GM12878 (cell line): ENCODE measurements around the gene DSG4. TPM values are rescaled to one million over a fixed set of nuclear protein-coding genes. Genes with fewer than 3 reads are reported as not detected.

Experiments
- ATAC-seq: fragments of 200-7000 bp; cut with Tn5 transposase; 3 replicates; pipeline ENCODE4 v1.9.1; 2020; ENCODE audit warnings: mild to moderate bottlenecking, moderate library complexity
- BruUV-seq: library from RNA; stranded (reverse); fragments of 400-500 nt; replicated peaks from 2 replicates; lab custom pipeline; 2021; lab: Mats Ljungman, UMichigan
- CTCF ChIA-PET: fragments of 300-600 bp; sonication (Branson Sonifier 250); formaldehyde crosslinking; extraction: SDS; loops from one replicate; lab custom pipeline; 2021; ENCODE audit warnings: inconsistent platforms; lab: Yijun Ruan, JAX
- POLR2A ChIA-PET: fragments of 350-600 bp; formaldehyde crosslinking; extraction: SDS; loops from one replicate; lab custom pipeline; 2021; ENCODE audit warnings: inconsistent platforms; lab: Charles Lee
- RAD21 ChIA-PET: fragments of 300-600 bp; sonication (Branson Sonifier 250); formaldehyde crosslinking; loops from one replicate; lab custom pipeline; 2023; ENCODE audit warnings: antibody characterized with exemption; ENCODE audit not compliant: unreplicated experiment; lab: Charles Lee
- SMC1A ChIA-PET: fragments of 300-600 bp; sonication (Branson Sonifier 250); formaldehyde crosslinking; loops from one replicate; lab custom pipeline; 2023; ENCODE audit not compliant: unreplicated experiment, uncharacterized antibody; lab: Charles Lee
- DNase-seq: peaks from one replicate; pipeline ENCODE4 v3.0.0-alpha.2; 2011; ENCODE audit warnings: low read depth, low spot score
- FAIRE-seq: peaks from 3 replicates; lab custom pipeline; 2011; peaks lifted over from hg19 to GRCh38; lab: Jason Lieb, UNC
- H2AFZ ChIP-seq: 2 replicates; pipeline ENCODE4 v1.6.0; 2011; ENCODE audit warnings: low read depth, low read length, control low read depth; ENCODE audit not compliant: control insufficient read depth
- H3K27ac ChIP-seq: 2 replicates; pipeline ENCODE4 v1.5.1; 2011; ENCODE audit warnings: control low read depth; ENCODE audit not compliant: control insufficient read depth, insufficient read depth
- H3K27me3 ChIP-seq, 2 experiments: replicated peaks in 1 of 2; 2 replicates each; pipeline versions ENCODE4 v1.6.0 to v1.6.1; 2011; ENCODE audit warnings: low read length in 1 of 2; ENCODE audit not compliant: control insufficient read depth in 2 of 2, insufficient read depth in 2 of 2
- H3K36me3 ChIP-seq, 2 experiments: 2 replicates each; pipeline ENCODE4 v1.5.1; 2011; ENCODE audit warnings: low read length in 1 of 2; ENCODE audit not compliant: control insufficient read depth in 2 of 2, insufficient read depth in 2 of 2
- H3K4me1 ChIP-seq: 2 replicates; pipeline ENCODE4 v1.6.1; 2011; ENCODE audit warnings: mild to moderate bottlenecking, low read length, moderate library complexity, mixed read lengths; ENCODE audit not compliant: control insufficient read depth, insufficient read depth
- H3K4me2 ChIP-seq: 2 replicates; pipeline ENCODE4 v1.6.0; 2011; ENCODE audit warnings: control low read depth; ENCODE audit not compliant: control insufficient read depth, insufficient read depth
- H3K4me3 ChIP-seq: fragments of 200-600 bp; sonication (generic); 2 replicates; pipeline ENCODE4 v1.5.1; 2016
- H3K79me2 ChIP-seq: 2 replicates; pipeline ENCODE4 v1.6.0; 2011; ENCODE audit warnings: low read length; ENCODE audit not compliant: control insufficient read depth, insufficient read depth
- H3K9ac ChIP-seq: 2 replicates; pipeline ENCODE4 v1.8.0; 2011; ENCODE audit warnings: low read length, control low read depth, mixed read lengths; ENCODE audit not compliant: control insufficient read depth, insufficient read depth
- H3K9me3 ChIP-seq: replicated peaks from 3 replicates; pipeline ENCODE4 v1.5.1; 2011; ENCODE audit warnings: mild to moderate bottlenecking, low read length; ENCODE audit not compliant: control insufficient read depth, insufficient read depth
- H4K20me1 ChIP-seq: 2 replicates; pipeline ENCODE4 v1.6.0; 2011; ENCODE audit not compliant: control insufficient read depth, insufficient read depth
- BRCA1 ChIP-seq: IDR thresholded peaks from 2 replicates; pipeline ENCODE4 v1.6.1; 2011; ENCODE audit warnings: low read depth, low read length, improper control_type of control experiment
- CBFB ChIP-seq: IDR thresholded peaks from 2 replicates; pipeline ENCODE4 v1.6.1; 2016; ENCODE audit warnings: antibody characterized with exemption, low read depth
- CEBPB ChIP-seq, 2 experiments: fragments of 150-350 bp in 1 of 2; IDR thresholded peaks; 2 replicates each; pipeline ENCODE4 v1.6.1; 2012 to 2014; ENCODE audit warnings: low read depth in 2 of 2, low read length in 2 of 2, borderline replicate concordance in 1 of 2, inconsistent platforms in 1 of 2
- ELK1 ChIP-seq: IDR thresholded peaks from 2 replicates; pipeline ENCODE4 v1.6.1; 2012; ENCODE audit warnings: low read depth, low read length, improper control_type of control experiment
- HDAC2 ChIP-seq: fragments of 200-600 bp; sonication (generic); IDR thresholded peaks from 2 replicates; pipeline ENCODE4 v1.6.1; 2017
- SMC3 ChIP-seq: IDR thresholded peaks from 2 replicates; pipeline ENCODE4 v1.6.1; 2011; ENCODE audit warnings: low read length, improper control_type of control experiment, borderline replicate concordance
- TARDBP ChIP-seq: IDR thresholded peaks from 2 replicates; pipeline ENCODE4 v1.6.1; 2016; ENCODE audit warnings: borderline replicate concordance
- ZBTB11 ChIP-seq: fragments of 450-650 bp; formaldehyde crosslinking; IDR thresholded peaks from 2 replicates; pipeline ENCODE4 v1.5.0; 2022; ENCODE audit warnings: mild to moderate bottlenecking, missing genetic modification characterization
- WGBS: methylation state at CpG from one replicate; pipeline ENCODE4 v1.1.6; 2016; ENCODE audit warnings: low lambda C conversion rate; ENCODE audit not compliant: insufficient replicate concordance, insufficient coverage; ENCODE audit errors: missing lambda C conversion rate; 5-methylcytosine and 5-hydroxymethylcytosine counted together
- in situ Hi-C: fragments of 300-500 bp; cut with MboI; formaldehyde crosslinking; loops from 9 replicates; pipeline ENCODE4 v1.14.3; 2018; ENCODE audit warnings: mixed read lengths
- intact Hi-C: fragments of 100-400 bp; cut with micrococcal nuclease; formaldehyde crosslinking; loops from one replicate; pipeline ENCODE4 v1.14.2; 2022; ENCODE audit not compliant: unreplicated experiment
- polyA plus RNA-seq, 11 experiments: library from polyadenylated mRNA; depleted of rRNA in 4 of 11; unstranded in 6 of 11; stranded (reverse) in 5 of 11; fragments of >200 nt; fragmentation: Nextera tagmentation in 4 of 11; fragmentation: Illumina TruSeq in 1 of 11; extraction: Ambion mirVana in 4 of 11; extraction: Trizol in 1 of 11; gene quantifications; 1 replicate in 1 of 11; 2 replicates in 10 of 11; pipeline versions ENCODE4 v1.2.1 to v1.2.3, GENCODE V29; 2011 to 2016; ENCODE audit warnings: inconsistent platforms in 2 of 11, missing spikeins in 2 of 11, low read depth in 1 of 11
- total RNA-seq, 4 experiments: library from RNA; depleted of rRNA in 3 of 4; stranded (reverse); fragments of >200 nt in 3 of 4; fragmentation: Illumina TruSeq in 1 of 4; extraction: Trizol in 1 of 4; gene quantifications; 2 replicates each; pipeline versions ENCODE4 v1.2.1 to v1.2.3, GENCODE V29; 2013 to 2021
- TF ChIP-seq, protein P1 (sequence below): fragments of 450-650 bp; IDR thresholded peaks from 2 replicates; pipeline ENCODE4 v1.6.1; 2014; ENCODE audit warnings: mild to moderate bottlenecking

The DSG4 gene
- total and polyA plus RNA-seq, 10 of the 15 experiments (the other 5 are each of a cell fraction or from before 2014, with no cell fraction given): 0.07 to 0.59 (median 0.17) TPM; not detected in 1

- Histone ChIP-seq H3K9me3 (no peaks in the 10 kb centered on the region), H3K4me3 (no peak overlapping the region), H3K9ac (no peak overlapping the region), H4K20me1 (no peaks in the 10 kb centered on the region), H3K4me1 (no peaks in the 10 kb centered on the region), H3K36me3 (no peaks in the 10 kb centered on the region), H3K79me2 (no peaks in the 10 kb centered on the region), H2AFZ (no peak overlapping the region), H3K27ac (no peak overlapping the region), H3K4me2 (no peak overlapping the region), H3K27me3 (no peaks in the 10 kb centered on the region)
- ChIA-PET POLR2A (no interaction called here), SMC1A (no interaction called here), CTCF (interaction anchor here (0.8 to 1.7 kb wide), 4 partner anchors 31 to 302 kb away, joined by 3 to 4 read pairs (median 4); no protein-coding TSS in a partner anchor), RAD21 (no interaction called here)
- 79% methylated on average over 6 of the region's 6 CpGs for WGBS
- ATAC-seq (no peak), DNase-seq (no peak), FAIRE-seq (no peak)
- in situ Hi-C loops (loop anchor here (10.0 kb wide), 1 partner anchor 135 kb away; no protein-coding TSS in a partner anchor), intact Hi-C loops (loop anchor here (10.0 kb wide), 1 partner anchor 555 kb away; no protein-coding TSS in a partner anchor)
- TF ChIP-seq HDAC2: no peak
- no TSS peak for BruUV-seq
Measured at GRCh38 chr18:31420032-31420431, 43.5 kb downstream of the DSG4 start.

DNA sequence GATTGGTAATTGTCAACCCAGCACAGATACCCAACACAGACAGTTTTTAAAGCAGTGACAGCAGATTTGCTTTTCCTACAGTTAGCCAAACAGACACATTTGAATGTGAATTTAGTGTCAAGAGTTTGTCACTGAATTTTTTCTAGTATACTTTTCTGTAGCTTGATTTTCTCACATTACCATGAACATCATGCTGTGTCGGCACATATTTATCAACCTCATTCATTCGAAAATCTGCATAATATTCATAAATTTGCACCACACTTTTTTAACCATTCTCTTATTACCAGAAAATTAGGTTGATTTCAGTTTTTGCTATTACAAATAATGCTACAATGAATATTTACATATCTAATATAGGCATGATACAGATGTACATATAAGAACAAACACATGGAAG lies 43.9 kb downstream of the DSG4 start:
- no peak overlapping the region for H2AFZ ChIP-seq
- intact Hi-C loops: loop anchor here (10.0 kb wide), 1 partner anchor 554 kb away; no protein-coding TSS in a partner anchor
- WGBS: 47% methylated on average over 2 of the region's 2 CpGs

More for the DNA sequence above, 43.9 kb downstream of the DSG4 start:
- ATAC-seq: no peak
- no peak for DNase-seq
- Histone ChIP-seq H4K20me1 (no peaks in the 10 kb centered on the region), H3K27me3 (no peaks in the 10 kb centered on the region), H3K27ac (no peak overlapping the region), H3K4me1 (no peaks in the 10 kb centered on the region), H3K4me2 (no peak overlapping the region), H3K36me3 (no peaks in the 10 kb centered on the region), H3K9ac (no peak overlapping the region), H3K4me3 (no peak overlapping the region), H3K9me3 (no peaks in the 10 kb centered on the region), H3K79me2 (no peaks in the 10 kb centered on the region)
- in situ Hi-C loops: loop anchor here (10.0 kb wide), 1 partner anchor 134 kb away; no protein-coding TSS in a partner anchor
- TF ChIP-seq, protein P1, sequence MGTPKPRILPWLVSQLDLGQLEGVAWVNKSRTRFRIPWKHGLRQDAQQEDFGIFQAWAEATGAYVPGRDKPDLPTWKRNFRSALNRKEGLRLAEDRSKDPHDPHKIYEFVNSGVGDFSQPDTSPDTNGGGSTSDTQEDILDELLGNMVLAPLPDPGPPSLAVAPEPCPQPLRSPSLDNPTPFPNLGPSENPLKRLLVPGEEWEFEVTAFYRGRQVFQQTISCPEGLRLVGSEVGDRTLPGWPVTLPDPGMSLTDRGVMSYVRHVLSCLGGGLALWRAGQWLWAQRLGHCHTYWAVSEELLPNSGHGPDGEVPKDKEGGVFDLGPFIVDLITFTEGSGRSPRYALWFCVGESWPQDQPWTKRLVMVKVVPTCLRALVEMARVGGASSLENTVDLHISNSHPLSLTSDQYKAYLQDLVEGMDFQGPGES: no peak
- TF ChIP-seq CEBPB (IDR thresholded peaks at IDR 0.05; ENCODE audit: borderline replicate concordance in 1 of 2, low read depth in 2 of 2, low read length in 2 of 2): no peak
- no peak for TF ChIP-seq BRCA1
- no peak for TF ChIP-seq SMC3
- no peak for TF ChIP-seq CBFB
- TF ChIP-seq ELK1: no peak
- TF ChIP-seq ZBTB11: no peak
- no peak for TF ChIP-seq TARDBP
- RAD21 ChIA-PET: no interaction called here
- FAIRE-seq: no peak
- CTCF ChIA-PET: interaction anchor here (0.7 to 1.7 kb wide), 7 partner anchors 20 to 302 kb away, joined by 3 to 4 read pairs (median 3); no protein-coding TSS in a partner anchor
- BruUV-seq: no TSS peak
- SMC1A ChIA-PET: no interaction called here
- POLR2A ChIA-PET: no interaction called here
